Measurements from ENCODE around the gene LAS1L.

LAS1L gene

DNA sequence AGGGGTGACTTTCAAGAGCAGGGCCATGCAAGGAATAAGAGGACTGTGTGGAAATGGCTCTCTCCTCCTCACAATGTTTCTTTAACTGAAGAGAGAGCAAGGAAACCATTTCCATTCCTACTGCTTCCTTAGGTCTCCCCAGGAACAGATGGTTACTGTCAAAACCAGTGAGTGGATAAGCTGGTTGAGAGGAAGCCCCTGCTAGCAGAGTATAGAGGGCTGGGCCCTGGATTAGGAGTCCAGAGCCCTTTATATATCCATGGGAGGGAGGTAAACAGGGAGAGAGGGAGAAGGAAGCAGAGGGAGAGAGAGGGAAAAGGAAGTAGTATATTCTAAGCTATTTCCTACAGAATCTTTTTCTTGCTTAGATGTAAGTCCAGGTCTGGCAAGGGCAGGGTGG is 43.8 kb upstream of the LAS1L start:
- Histone ChIP-seq H3K27ac (ENCODE audit: low read depth, low read length) (no peak overlapping the region), H3K4me2 (ENCODE audit: low read length) (no peak overlapping the region), H3K4me3 (ENCODE audit: low read length) (no peak overlapping the region), H4K20me1 (ENCODE audit: control insufficient read depth, insufficient read depth, low read depth, low read length) (no peaks in the 10 kb centered on the region), H3K4me1 (ENCODE audit: control insufficient read depth, low read length) (no peaks in the 10 kb centered on the region), H3K27me3 (ENCODE audit: control insufficient read depth, low read length) (no peaks in the 10 kb centered on the region), H3K9me2 (replicated peaks; ENCODE audit: control insufficient read depth, low read length) (no peaks in the 10 kb centered on the region), H3K9me3 (ENCODE audit: control insufficient read depth, insufficient read depth, low read length) (no peaks in the 10 kb centered on the region), H3K36me3 (ENCODE audit: control insufficient read depth, low read length) (no peaks in the 10 kb centered on the region), H3F3A (ENCODE audit: control insufficient read depth, insufficient read depth) (no peaks in the 10 kb centered on the region), H3K79me2 (ENCODE audit: control insufficient read depth, low read length) (no peaks in the 10 kb centered on the region)
- TF ChIP-seq, protein P1, sequence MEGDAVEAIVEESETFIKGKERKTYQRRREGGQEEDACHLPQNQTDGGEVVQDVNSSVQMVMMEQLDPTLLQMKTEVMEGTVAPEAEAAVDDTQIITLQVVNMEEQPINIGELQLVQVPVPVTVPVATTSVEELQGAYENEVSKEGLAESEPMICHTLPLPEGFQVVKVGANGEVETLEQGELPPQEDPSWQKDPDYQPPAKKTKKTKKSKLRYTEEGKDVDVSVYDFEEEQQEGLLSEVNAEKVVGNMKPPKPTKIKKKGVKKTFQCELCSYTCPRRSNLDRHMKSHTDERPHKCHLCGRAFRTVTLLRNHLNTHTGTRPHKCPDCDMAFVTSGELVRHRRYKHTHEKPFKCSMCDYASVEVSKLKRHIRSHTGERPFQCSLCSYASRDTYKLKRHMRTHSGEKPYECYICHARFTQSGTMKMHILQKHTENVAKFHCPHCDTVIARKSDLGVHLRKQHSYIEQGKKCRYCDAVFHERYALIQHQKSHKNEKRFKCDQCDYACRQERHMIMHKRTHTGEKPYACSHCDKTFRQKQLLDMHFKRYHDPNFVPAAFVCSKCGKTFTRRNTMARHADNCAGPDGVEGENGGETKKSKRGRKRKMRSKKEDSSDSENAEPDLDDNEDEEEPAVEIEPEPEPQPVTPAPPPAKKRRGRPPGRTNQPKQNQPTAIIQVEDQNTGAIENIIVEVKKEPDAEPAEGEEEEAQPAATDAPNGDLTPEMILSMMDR (IDR thresholded peaks at IDR 0.05; ENCODE audit: low read depth, low read length, poor library complexity, severe bottlenecking), result no peak

DNA sequence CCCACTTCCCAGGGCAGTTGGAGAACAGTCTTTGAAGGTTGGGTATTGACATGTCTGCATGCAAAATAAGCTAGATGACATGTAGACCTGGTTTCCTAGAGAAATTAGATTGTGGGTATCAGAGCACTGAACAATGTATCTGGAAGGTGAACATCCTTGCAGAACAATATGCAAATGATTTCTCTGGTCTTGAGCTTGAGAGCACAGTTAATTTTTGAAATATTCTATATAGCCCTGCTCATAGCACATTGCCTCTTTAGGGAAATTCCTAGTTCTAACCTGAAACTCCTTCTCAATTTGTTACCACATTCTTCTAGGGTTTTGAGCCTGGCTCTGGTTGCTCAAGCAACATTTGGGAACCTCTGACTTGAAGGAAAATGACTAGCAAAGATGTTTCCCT is 41.6 kb upstream of the LAS1L start:
- no peaks in the 10 kb centered on the region for H3K9me2 ChIP-seq (replicated peaks; ENCODE audit: control insufficient read depth, low read length)

DNA sequence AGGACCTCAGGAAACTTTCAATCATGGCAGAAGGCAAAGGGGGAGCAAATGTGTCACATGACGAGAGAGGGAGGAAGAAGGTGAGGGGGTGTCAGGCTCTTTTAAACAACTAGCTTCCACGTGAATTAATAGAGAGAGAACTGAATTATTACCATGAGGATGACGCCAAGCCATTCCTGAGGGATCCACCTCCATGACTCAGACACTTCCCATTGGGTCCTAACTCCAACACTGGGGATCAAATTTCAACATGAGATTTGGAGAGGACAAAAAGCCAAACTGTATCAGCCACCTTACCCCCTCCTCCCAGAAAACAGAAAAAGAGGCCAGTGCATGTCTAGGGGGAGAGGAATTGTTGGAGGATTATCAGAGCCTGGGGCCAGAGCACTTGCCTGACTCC is 40.4 kb upstream of the LAS1L start:
- no peak overlapping the region for H3K4me2 ChIP-seq (ENCODE audit: low read length)
- no peaks in the 10 kb centered on the region for H3K9me3 ChIP-seq (ENCODE audit: control insufficient read depth, insufficient read depth, low read length)
- no peaks in the 10 kb centered on the region for H3K9me2 ChIP-seq (replicated peaks; ENCODE audit: control insufficient read depth, low read length)
- H3F3A ChIP-seq (ENCODE audit: control insufficient read depth, insufficient read depth), result no peaks in the 10 kb centered on the region
- H3K4me3 ChIP-seq (ENCODE audit: low read length), result no peak overlapping the region
- H3K4me1 ChIP-seq (ENCODE audit: control insufficient read depth, low read length), result no peaks in the 10 kb centered on the region
- H4K20me1 ChIP-seq (ENCODE audit: control insufficient read depth, insufficient read depth, low read depth, low read length), result no peaks in the 10 kb centered on the region
- no peak overlapping the region for H3K27ac ChIP-seq (ENCODE audit: low read depth, low read length)
- TF ChIP-seq, protein P1 (IDR thresholded peaks at IDR 0.05; ENCODE audit: low read depth, low read length, poor library complexity, severe bottlenecking), result no peak
- TF ChIP-seq EZH2phosphoT487 (IDR thresholded peaks at IDR 0.05; ENCODE audit: borderline replicate concordance, low read length), result no peak
- no peaks in the 10 kb centered on the region for H3K27me3 ChIP-seq (ENCODE audit: control insufficient read depth, low read length)
- no peaks in the 10 kb centered on the region for H3K36me3 ChIP-seq (ENCODE audit: control insufficient read depth, low read length)
- no peaks in the 10 kb centered on the region for H3K79me2 ChIP-seq (ENCODE audit: control insufficient read depth, low read length)

More for the DNA sequence above, 41.6 kb upstream of the LAS1L start:
- H3K4me1 ChIP-seq (ENCODE audit: control insufficient read depth, low read length), result no peaks in the 10 kb centered on the region
- no peaks in the 10 kb centered on the region for H3K79me2 ChIP-seq (ENCODE audit: control insufficient read depth, low read length)
- no peaks in the 10 kb centered on the region for H3F3A ChIP-seq (ENCODE audit: control insufficient read depth, insufficient read depth)
- TF ChIP-seq, protein P1 (IDR thresholded peaks at IDR 0.05; ENCODE audit: low read depth, low read length, poor library complexity, severe bottlenecking), result no peak
- no peak for TF ChIP-seq EZH2phosphoT487 (IDR thresholded peaks at IDR 0.05; ENCODE audit: borderline replicate concordance, low read length)
- H3K27ac ChIP-seq (ENCODE audit: low read depth, low read length), result no peak overlapping the region
- H3K9me3 ChIP-seq (ENCODE audit: control insufficient read depth, insufficient read depth, low read length), result no peaks in the 10 kb centered on the region
- no peak overlapping the region for H3K4me2 ChIP-seq (ENCODE audit: low read length)
- no peaks in the 10 kb centered on the region for H3K27me3 ChIP-seq (ENCODE audit: control insufficient read depth, low read length)
- no peaks in the 10 kb centered on the region for H3K36me3 ChIP-seq (ENCODE audit: control insufficient read depth, low read length)
- H4K20me1 ChIP-seq (ENCODE audit: control insufficient read depth, insufficient read depth, low read depth, low read length), result no peaks in the 10 kb centered on the region
- no peak overlapping the region for H3K4me3 ChIP-seq (ENCODE audit: low read length)

DNA sequence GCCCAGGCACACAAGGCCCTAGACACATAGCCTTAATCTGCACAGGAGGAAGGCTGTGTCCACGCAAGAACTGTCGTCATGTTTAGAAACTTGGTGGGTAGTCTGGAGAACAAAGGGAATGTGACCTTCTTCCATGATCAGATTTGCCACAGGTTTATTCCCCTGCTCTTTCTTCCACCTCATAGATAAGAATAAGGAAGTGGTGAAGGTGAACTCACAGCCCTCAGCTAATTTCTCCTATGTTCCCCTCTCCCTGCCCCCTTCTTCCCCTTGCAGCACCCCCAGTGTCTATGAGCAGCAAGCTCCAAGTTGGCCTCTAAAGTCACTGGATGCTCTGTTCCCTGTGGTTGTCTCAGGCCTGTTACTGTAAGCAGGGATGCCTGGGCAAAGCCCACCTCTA is 39.8 kb upstream of the LAS1L start:
- no peak overlapping the region for H3K4me2 ChIP-seq (ENCODE audit: low read length)
- TF ChIP-seq, protein P1 (IDR thresholded peaks at IDR 0.05; ENCODE audit: low read depth, low read length, poor library complexity, severe bottlenecking), result no peak
- TF ChIP-seq EZH2phosphoT487 (IDR thresholded peaks at IDR 0.05; ENCODE audit: borderline replicate concordance, low read length), result no peak
- H3K27ac ChIP-seq (ENCODE audit: low read depth, low read length), result no peak overlapping the region
- H4K20me1 ChIP-seq (ENCODE audit: control insufficient read depth, insufficient read depth, low read depth, low read length), result no peaks in the 10 kb centered on the region
- H3K9me3 ChIP-seq (ENCODE audit: control insufficient read depth, insufficient read depth, low read length), result no peaks in the 10 kb centered on the region
- no peaks in the 10 kb centered on the region for H3K27me3 ChIP-seq (ENCODE audit: control insufficient read depth, low read length)
- H3F3A ChIP-seq (ENCODE audit: control insufficient read depth, insufficient read depth), result no peaks in the 10 kb centered on the region
- no peaks in the 10 kb centered on the region for H3K79me2 ChIP-seq (ENCODE audit: control insufficient read depth, low read length)
- no peaks in the 10 kb centered on the region for H3K9me2 ChIP-seq (replicated peaks; ENCODE audit: control insufficient read depth, low read length)
- no peak overlapping the region for H3K4me3 ChIP-seq (ENCODE audit: low read length)
- H3K36me3 ChIP-seq (ENCODE audit: control insufficient read depth, low read length), result no peaks in the 10 kb centered on the region
- no peaks in the 10 kb centered on the region for H3K4me1 ChIP-seq (ENCODE audit: control insufficient read depth, low read length)
